HepG2 (cell line): ENCODE data around the gene TSEN54. TPM values are rescaled to one million over a fixed set of nuclear protein-coding genes. Genes with fewer than 3 reads are reported as not detected.

ENCODE experiments used
- ARID5B ChIP-seq: IDR thresholded peaks from 2 replicates; pipeline ENCODE4 v1.4.0; 2020; ENCODE audit warnings: mild to moderate bottlenecking, missing genetic modification reagents
- CBX5 ChIP-seq: sonication (generic); formaldehyde crosslinking; IDR thresholded peaks from 2 replicates; pipeline ENCODE4 v1.4.0; 2020; ENCODE audit warnings: missing genetic modification reagents, borderline replicate concordance
- CREM ChIP-seq, 2 experiments: sonication (generic) in 1 of 2; formaldehyde crosslinking in 1 of 2; IDR thresholded peaks; 2 replicates each; pipeline versions ENCODE4 v1.4.0 to v1.6.1; 2016 to 2020; ENCODE audit warnings: antibody characterized with exemption in 1 of 2, mild to moderate bottlenecking in 1 of 2, missing genetic modification reagents in 1 of 2
- DPF2 ChIP-seq: sonication (generic); formaldehyde crosslinking; IDR thresholded peaks from 2 replicates; pipeline ENCODE4 v1.4.0; 2020; ENCODE audit warnings: mild to moderate bottlenecking, low read depth, missing genetic modification reagents, borderline replicate concordance
- GATAD2A ChIP-seq: IDR thresholded peaks from 2 replicates; pipeline ENCODE4 v1.6.1; 2016
- MAZ ChIP-seq, 2 experiments: sonication (generic) in 1 of 2; formaldehyde crosslinking in 1 of 2; IDR thresholded peaks; 2 replicates each; pipeline versions ENCODE4 v1.5.0 to v1.6.1; 2012 to 2020; ENCODE audit warnings: low read depth in 2 of 2, mild to moderate bottlenecking in 2 of 2, borderline replicate concordance in 1 of 2, improper control_type of control experiment in 1 of 2, low read length in 1 of 2, missing genetic modification reagents in 1 of 2, moderate library complexity in 1 of 2
- MLLT10 ChIP-seq: sonication (generic); formaldehyde crosslinking; IDR thresholded peaks from 2 replicates; pipeline ENCODE4 v1.4.0; 2020; ENCODE audit warnings: missing genetic modification reagents
- MYNN ChIP-seq: sonication (generic); formaldehyde crosslinking; IDR thresholded peaks from 2 replicates; pipeline ENCODE4 v1.4.0; 2020; ENCODE audit warnings: mild to moderate bottlenecking, low read depth, missing genetic modification reagents
- MYPOP ChIP-seq: sonication (generic); formaldehyde crosslinking; IDR thresholded peaks from 2 replicates; pipeline ENCODE4 v1.8.1; 2023; ENCODE audit warnings: mild to moderate bottlenecking, moderate library complexity, missing genetic modification reagents
- NFE2 ChIP-seq: sonication (generic); formaldehyde crosslinking; IDR thresholded peaks from 2 replicates; pipeline ENCODE4 v1.4.0; 2020; ENCODE audit warnings: missing genetic modification reagents
- NR2F2 ChIP-seq: IDR thresholded peaks from 2 replicates; pipeline ENCODE4 v1.6.1; 2012; ENCODE audit warnings: low read depth, inconsistent platforms, borderline replicate concordance
- PHF21A ChIP-seq: sonication (generic); formaldehyde crosslinking; IDR thresholded peaks from 2 replicates; pipeline ENCODE4 v1.5.0; 2020; ENCODE audit warnings: mild to moderate bottlenecking, missing genetic modification reagents
- RARA ChIP-seq: IDR thresholded peaks from 2 replicates; pipeline ENCODE4 v1.6.1; 2016; ENCODE audit warnings: missing genetic modification reagents, missing compliant biosample characterization
- STAG1 ChIP-seq: sonication (generic); formaldehyde crosslinking; IDR thresholded peaks from 2 replicates; pipeline ENCODE4 v1.4.0; 2020; ENCODE audit warnings: missing genetic modification reagents
- TBX3 ChIP-seq: fragments of 450-650 bp; IDR thresholded peaks from 2 replicates; pipeline ENCODE4 v1.6.1; 2017; ENCODE audit warnings: antibody characterized with exemption, mild to moderate bottlenecking, inconsistent platforms, borderline replicate concordance
- YEATS4 ChIP-seq: sonication (generic); formaldehyde crosslinking; IDR thresholded peaks from 2 replicates; pipeline ENCODE4 v1.4.0; 2020; ENCODE audit warnings: missing genetic modification reagents, borderline replicate concordance
- ZFX ChIP-seq: sonication (generic); formaldehyde crosslinking; IDR thresholded peaks from 2 replicates; pipeline ENCODE4 v1.4.0; 2020; ENCODE audit warnings: mild to moderate bottlenecking, low read depth, missing genetic modification reagents, moderate library complexity
- ZMAT5 ChIP-seq: sonication (generic); formaldehyde crosslinking; IDR thresholded peaks from 2 replicates; pipeline ENCODE4 v1.5.0; 2020; ENCODE audit warnings: mild to moderate bottlenecking, low read depth, missing genetic modification reagents, borderline replicate concordance
- ZNF263 ChIP-seq: sonication (generic); formaldehyde crosslinking; IDR thresholded peaks from 2 replicates; pipeline ENCODE4 v1.4.0; 2020; ENCODE audit warnings: missing genetic modification reagents
- ZNF761 ChIP-seq: sonication (generic); formaldehyde crosslinking; conservative IDR thresholded peaks from 2 replicates; pipeline ENCODE4 v1.4.0; 2020; ENCODE audit warnings: mild to moderate bottlenecking, missing genetic modification reagents
- ZNF770 ChIP-seq: sonication (generic); formaldehyde crosslinking; IDR thresholded peaks from 2 replicates; pipeline ENCODE4 v1.5.0; 2020; ENCODE audit warnings: mild to moderate bottlenecking, missing genetic modification reagents
- polyA plus RNA-seq, 8 experiments: library from polyadenylated mRNA; depleted of rRNA in 3 of 8; stranded (reverse) in 7 of 8; unstranded in 1 of 8; fragments of >200 nt; fragmentation: Illumina TruSeq in 4 of 8; extraction: Trizol in 4 of 8; gene quantifications; 2 replicates each; pipeline versions ENCODE4 v1.2.1 to v1.2.3, GENCODE V29; 2011 to 2016; ENCODE audit warnings: low read depth in 4 of 8, missing spikeins in 1 of 8, mixed read lengths in 1 of 8; ENCODE audit not compliant: insufficient read depth in 1 of 8
- total RNA-seq, 5 experiments: library from RNA; depleted of rRNA; stranded (reverse); fragments of >200 nt; fragmentation: Illumina TruSeq; extraction: Trizol; gene quantifications; 2 replicates each; pipeline ENCODE4 v1.2.3, GENCODE V29; 2016; ENCODE audit warnings: low read depth in 1 of 5

The TSEN54 gene
- total and polyA plus RNA-seq, 2 of the 13 experiments (the other 11 are each of a cell fraction or from before 2014, with no cell fraction given) = 62.9 to 63.3 TPM

GRCh38 chr17:75552425-75553294 is 36.3 kb downstream of the TSEN54 start (continued):
- TF ChIP-seq ARID5B (peak; percentile 65; the same call in 1 of the 2 replicates), STAG1 (CRISPR knock-in tag) (peak; percentile 43), TBX3 (no peak), ZFX (CRISPR knock-in tag) (peak; percentile 51), MYNN (0 out of 2 replicates have a peak, but pooled peaks have one; percentile 38), CBX5 (no peak; the same call in 1 of the 2 replicates), MLLT10 (CRISPR knock-in tag) (no peak), GATAD2A (CRISPR knock-in tag) (peak; percentile 89), ZNF263 (CRISPR knock-in tag) (0 out of 2 replicates have a peak, but pooled peaks have one; percentile 48), DPF2 (CRISPR knock-in tag) (peak; percentile 65; the same call in 1 of the 2 replicates), YEATS4 (CRISPR knock-in tag) (peak; percentile 57; the same call in 1 of the 2 replicates), ZNF770 (CRISPR knock-in tag) (0 out of 2 replicates have a peak, but pooled peaks have one; percentile 48), NR2F2 (no peak; the same call in 1 of the 2 replicates), ZNF761 (CRISPR knock-in tag) (0 out of 2 replicates have a peak, but pooled peaks have one; percentile 67), ZMAT5 (no peak), RARA (CRISPR knock-in tag) (peak; percentile 80), MYPOP (CRISPR knock-in tag) (peak; percentile 80; the same call in 1 of the 2 replicates), PHF21A (peak; percentile 99), CREM (IDR thresholded peaks at IDR 0.05) (peak; percentile 30; the same call in 1 of the 2 replicates), CREM (CRISPR knock-in tag; IDR thresholded peaks at IDR 0.05) (no peak), MAZ (IDR thresholded peaks at IDR 0.05; ENCODE audit: borderline replicate concordance, low read depth, low read length) (0 out of 2 replicates have a peak, but pooled peaks have one; percentile 16), MAZ (CRISPR knock-in tag; IDR thresholded peaks at IDR 0.05; ENCODE audit: low read depth) (no peak), NFE2 (CRISPR knock-in tag) (no peak)
